Right renal cortex interstitium (tissue), 3 donors: ENCODE data around the gene DCAF8. TPM values are rescaled to one million over a fixed set of nuclear protein-coding genes. Genes with fewer than 3 reads are reported as not detected.

Experiments
- DNase-seq, 3 donors: peaks; one replicate each; pipeline ENCODE4 v3.0.0-alpha.2; 2013; ENCODE audit warnings: low read depth in 3 of 3, low spot score in 2 of 3
- polyA plus RNA-seq, 3 donors: library from polyadenylated mRNA; unstranded; fragments of 120-200 nt; gene quantifications; one replicate each; pipeline ENCODE4 v1.2.1, GENCODE V29; 2013; ENCODE audit not compliant: insufficient read length in 3 of 3

The DCAF8 gene
- polyA plus RNA-seq, 3 donors = 170 to 208 (median 184) TPM

- DNase-seq = no peak
Measured at GRCh38 chr1:160206421-160207117, 55.8 kb downstream of the DCAF8 start.

DNA sequence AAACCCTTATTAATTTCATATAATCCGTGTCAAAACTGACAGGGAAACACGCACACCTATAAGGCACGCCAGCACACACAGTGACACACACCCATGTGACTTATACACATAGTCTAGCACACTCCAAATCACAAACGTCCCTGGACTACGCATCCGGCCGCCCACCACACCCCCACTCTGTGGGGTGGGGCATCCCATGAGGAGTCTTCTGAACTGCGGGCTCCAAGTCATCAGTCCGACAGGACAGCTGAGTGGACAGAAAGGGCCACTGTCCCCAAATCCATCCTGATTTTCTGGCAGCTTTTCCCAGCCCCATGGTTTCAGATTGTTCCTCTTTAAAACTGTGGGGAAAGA lies 56.3 kb downstream of the DCAF8 start:
- DNase-seq = no peak

DNA sequence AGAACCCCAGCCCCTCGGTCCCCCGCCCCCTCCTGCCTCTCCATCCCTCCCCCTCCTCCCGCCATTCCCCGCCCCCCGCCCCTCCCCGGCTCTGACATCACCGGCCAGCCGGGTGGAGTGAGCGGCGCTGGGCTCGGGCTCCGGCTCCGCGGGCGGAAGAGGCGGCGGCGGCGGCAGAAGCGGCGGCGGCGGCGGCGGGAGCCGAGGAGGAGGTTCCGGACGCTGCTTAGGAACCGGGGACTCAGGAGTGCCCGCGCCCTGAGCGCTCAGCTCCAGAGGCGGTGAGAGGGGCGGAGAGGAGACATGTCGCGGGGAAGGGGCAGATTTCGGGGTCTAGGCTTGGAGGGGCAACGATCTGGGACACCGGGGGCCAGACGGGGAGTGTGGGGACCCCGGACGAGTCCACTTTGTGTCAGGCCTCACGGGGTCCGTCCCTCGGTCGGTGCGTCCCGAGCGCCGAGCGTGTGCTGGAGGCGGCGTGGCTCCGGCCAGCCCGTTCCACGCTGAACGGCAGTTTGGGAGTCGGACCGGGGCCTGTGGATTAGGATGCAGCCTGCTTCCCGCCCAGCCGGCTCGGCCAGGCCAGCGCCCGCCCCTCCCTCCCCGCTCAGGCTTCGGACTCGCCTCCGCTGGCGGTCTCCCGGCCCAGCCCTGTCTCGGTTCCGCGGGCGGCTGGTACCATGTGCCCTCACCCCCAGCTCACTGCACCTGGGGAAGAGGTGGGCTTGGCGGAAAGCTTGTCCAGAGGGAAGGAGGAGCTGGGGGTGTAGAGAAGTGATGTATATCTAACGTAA lies 56.9 kb downstream of the DCAF8 start, which contains the start of gene PEA15:
PEA15 (plus strand) TSS at position 143 of the 794 bp plus-strand sequence. CDS start 6,161 bp downstream, outside the sequence.
- no peak for DNase-seq

DNA sequence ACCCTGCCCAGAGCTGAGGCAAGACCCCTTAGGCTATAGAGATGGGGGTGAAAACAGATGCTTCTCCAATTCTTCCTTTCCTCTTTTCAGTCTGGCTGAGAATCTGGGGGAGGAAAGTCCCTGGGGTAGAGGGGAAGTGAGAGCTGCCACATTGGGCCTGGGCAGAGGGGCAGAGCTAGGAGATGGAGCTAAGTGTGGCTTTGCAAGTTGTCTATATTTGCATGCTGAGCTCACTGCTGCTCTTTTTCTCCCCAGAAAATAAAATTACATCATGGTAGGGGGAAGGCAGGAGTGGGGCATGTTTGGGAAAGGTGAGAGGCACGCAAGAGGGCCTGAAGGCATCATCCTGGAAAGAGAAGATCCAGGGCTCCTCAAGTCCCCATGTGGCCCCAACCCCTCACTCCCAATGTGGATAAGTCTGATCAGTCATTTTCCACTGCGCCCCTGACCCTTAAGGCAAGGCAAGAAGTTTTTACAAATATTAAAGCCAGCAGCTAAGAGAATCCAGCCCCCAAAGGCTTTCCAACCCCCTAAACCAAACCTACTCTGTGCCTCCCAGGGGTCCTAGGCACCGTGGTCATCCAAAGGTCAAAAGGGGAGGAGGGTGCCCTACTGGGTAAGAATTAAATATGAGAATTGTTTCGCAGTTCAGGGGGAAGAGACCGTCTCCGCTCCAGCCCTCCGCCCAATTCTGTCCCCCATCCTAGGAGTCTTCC lies 57.7 kb downstream of the DCAF8 start:
- DNase-seq = no peak

- DNase-seq = no peak
Measured at GRCh38 chr1:160200786-160201185, 61.6 kb downstream of the DCAF8 start.

DNA sequence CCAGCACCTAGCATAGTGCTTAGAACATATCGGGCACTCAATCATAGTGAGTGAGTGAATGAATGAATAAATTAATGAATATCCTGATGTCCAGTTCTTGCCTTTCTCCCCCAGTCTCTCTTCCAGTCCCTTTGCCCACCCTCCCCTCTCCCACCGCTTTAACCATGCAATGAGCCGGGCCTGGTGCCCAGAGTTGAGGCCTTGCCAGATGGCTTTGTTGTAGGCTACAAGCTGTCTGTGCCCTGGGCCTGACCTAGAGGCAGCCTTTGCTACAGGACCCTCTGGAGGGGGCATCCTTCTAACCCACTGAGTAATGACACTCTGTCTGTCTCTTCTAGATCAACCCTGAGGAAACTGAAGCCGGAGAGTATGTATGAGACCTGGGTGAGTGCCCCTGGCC lies 65.1 kb downstream of the DCAF8 start:
- no peak for DNase-seq

DNA sequence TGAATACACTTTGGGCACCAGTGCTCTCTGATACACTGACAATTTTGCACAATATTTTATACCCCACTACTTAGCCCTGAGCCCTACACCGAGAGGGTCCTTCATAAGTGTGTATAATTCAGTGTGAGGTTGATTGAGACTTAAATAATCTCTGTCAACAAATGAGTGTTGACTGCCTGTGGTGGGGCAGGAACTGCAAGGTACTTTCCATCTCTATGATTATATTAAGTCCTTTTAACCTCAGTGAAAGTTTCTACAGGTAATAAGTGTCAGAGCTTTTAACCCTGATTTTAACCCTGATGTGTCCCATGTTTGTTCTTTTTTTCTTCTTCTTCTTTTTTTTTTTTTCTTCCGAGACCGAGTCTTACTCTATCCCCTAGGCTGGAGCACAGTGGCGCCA lies 66.2 kb downstream of the DCAF8 start:
- no peak for DNase-seq

DNA sequence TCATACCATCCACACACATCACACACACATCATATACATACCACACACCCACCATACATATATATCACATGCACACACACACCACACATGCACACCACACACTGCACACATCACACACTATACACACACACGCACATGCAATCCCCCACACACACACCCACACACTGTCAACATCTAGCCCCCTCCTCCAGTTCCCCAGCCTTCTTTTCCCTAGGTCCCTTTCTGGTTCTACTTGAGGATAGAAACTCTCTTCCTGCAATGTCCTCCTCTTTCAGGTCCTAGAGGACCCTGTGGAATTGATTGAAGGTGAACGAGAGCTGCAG lies 67.7 kb downstream of the DCAF8 start:
- DNase-seq = no peak

GRCh38 chr1:160193832-160194736 lies 68.3 kb downstream of the DCAF8 start:
- DNase-seq = no peak

GRCh38 chr1:160193091-160193819 lies 69.1 kb downstream of the DCAF8 start:
- DNase-seq = peak; percentile 71 to 80 (median 78)

- DNase-seq = no peak
Measured at GRCh38 chr1:160192234-160192633, 70.1 kb downstream of the DCAF8 start.

- DNase-seq = no peak
Measured at GRCh38 chr1:160191756-160192155, 70.6 kb downstream of the DCAF8 start.

GRCh38 chr1:160189649-160190625 lies 72.4 kb downstream of the DCAF8 start, which contains the start of gene CASQ1:
Gene CASQ1, plus strand, starts transcription at chr1:160190575. Its CDS starts 177 bp downstream, at chr1:160190752.
- DNase-seq = no peak

DNA sequence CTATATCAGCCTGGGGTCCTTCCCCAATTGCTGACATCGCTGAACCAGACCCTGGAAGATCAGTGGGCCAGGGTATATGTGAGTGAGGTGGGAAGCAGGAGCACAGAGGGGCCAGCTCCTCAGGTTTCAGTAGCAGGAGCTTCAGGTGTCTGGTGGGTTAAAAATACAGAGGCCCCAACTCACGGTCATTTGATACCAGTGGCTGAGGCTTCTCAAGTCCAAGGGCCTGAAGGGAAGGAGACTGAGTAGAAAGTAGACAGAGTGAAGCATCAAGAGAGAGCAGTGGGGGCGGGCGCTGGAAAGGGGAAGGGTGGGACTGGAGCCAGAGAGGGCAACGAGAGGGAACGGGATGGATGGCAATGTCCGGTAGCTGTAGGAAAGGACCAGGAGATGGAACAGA lies 74.0 kb downstream of the DCAF8 start:
- no peak for DNase-seq

GRCh38 chr1:160187407-160187806 lies 74.9 kb downstream of the DCAF8 start:
- DNase-seq = no peak

DNA sequence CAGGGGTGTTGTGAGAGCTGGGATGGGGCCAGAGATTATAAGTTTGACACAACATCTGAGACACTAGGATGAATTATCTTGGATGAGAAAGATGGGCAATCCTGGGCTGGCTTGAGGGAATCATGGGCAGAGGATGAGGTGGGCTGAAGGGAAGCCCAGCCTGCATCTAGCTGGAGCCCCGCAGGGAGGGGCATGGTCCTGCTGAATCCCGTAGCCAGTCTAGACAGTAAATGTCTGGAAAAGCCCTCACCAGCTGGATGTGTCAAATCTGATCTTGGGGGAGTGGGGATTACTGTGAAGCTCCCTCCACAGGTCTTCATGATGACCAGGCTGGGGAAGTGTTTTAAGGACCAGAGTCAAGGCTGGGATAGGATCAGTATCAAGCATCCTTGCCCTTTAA lies 75.6 kb downstream of the DCAF8 start:
- DNase-seq = no peak

DNA sequence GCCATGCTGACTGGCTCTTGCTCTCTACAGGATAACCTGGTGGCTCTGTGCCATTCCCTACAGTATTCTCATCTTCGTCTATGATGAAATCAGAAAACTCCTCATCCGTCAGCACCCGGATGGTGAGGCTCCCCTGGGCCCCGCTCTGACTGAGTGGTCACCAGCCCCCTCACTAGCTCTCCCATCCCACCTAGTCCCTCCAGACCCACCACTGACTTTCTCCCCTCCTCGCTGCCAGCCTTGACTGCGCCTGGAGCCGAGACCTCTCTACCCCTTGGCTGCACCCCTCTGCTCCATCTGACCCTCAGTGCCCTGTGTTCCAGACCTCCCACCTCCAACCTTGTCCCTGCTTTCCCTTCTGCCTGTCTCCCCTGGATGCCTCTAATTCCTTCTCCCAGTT lies 76.1 kb downstream of the DCAF8 start:
- DNase-seq = no peak

GRCh38 chr1:160179336-160179735 lies 83.0 kb downstream of the DCAF8 start:
- DNase-seq = no peak

- no peak for DNase-seq
Measured at GRCh38 chr1:160178731-160179130, 83.6 kb downstream of the DCAF8 start.
